HAP-1 (cell line): ENCODE results near the gene DOCK9.

Experiments
- DNase-seq, 2 experiments: peaks; one replicate each; pipeline ENCODE4 v3.0.0-alpha.2; 2016 to 2020; ENCODE audit warnings: low spot score in 2 of 2
- H3K27me3 ChIP-seq: fragments of 250-450 bp; sonication (Bioruptor Pico); 2 replicates; pipeline ENCODE4 v1.5.1; 2020; ENCODE audit warnings: low read depth, mild to moderate bottlenecking, moderate library complexity
- H3K36me3 ChIP-seq: fragments of 250-450 bp; sonication (Bioruptor Pico); replicated peaks from 2 replicates; pipeline ENCODE4 v1.5.1; 2020; ENCODE audit warnings: mild to moderate bottlenecking
- H3K4me1 ChIP-seq: fragments of 250-450 bp; sonication (Bioruptor Pico); 2 replicates; pipeline ENCODE4 v1.5.1; 2020; ENCODE audit warnings: mild to moderate bottlenecking
- H3K4me3 ChIP-seq: fragments of 250-450 bp; sonication (Bioruptor Pico); 2 replicates; pipeline ENCODE4 v1.5.1; 2020; ENCODE audit warnings: mild to moderate bottlenecking, moderate library complexity
- H3K9me3 ChIP-seq: fragments of 250-450 bp; sonication (Bioruptor Pico); 2 replicates; pipeline ENCODE4 v1.5.1; 2020; ENCODE audit warnings: mild to moderate bottlenecking, moderate library complexity
- in situ Hi-C: fragments of 300-500 bp; cut with MboI; formaldehyde crosslinking; loops from 3 replicates; pipeline ENCODE4 v1.14.3; 2020; ENCODE audit warnings: low sequenced_read_pairs, inconsistent platforms, mixed read lengths

Gene DOCK9

DNA sequence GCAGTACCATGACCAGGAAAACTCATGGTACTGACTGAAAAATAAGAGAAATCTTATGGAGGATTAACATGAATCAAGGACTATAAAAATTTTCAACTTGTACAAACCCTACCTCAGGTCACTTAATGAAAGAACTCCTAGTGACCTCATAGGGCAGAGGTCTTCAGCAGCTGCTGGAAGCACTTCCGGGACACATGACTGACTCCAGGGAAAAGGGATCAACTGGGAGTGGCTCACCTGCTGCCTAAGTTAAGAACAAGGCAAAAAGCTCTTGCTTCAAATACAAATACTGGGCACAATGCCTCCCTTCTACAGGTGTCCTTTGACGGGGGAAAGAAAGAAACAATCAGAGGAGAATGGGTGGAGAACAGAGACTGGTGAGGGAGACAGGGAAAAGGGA, 18.6 kb downstream of the DOCK9 start:
- Histone ChIP-seq H3K4me3 (no peak overlapping the region), H3K27me3 (no peaks in the 10 kb centered on the region), H3K36me3 (no peaks in the 10 kb centered on the region), H3K4me1 (no peaks in the 10 kb centered on the region), H3K9me3 (no peaks in the 10 kb centered on the region)
- in situ Hi-C loops: no loop called here
- no peak for DNase-seq

DNA sequence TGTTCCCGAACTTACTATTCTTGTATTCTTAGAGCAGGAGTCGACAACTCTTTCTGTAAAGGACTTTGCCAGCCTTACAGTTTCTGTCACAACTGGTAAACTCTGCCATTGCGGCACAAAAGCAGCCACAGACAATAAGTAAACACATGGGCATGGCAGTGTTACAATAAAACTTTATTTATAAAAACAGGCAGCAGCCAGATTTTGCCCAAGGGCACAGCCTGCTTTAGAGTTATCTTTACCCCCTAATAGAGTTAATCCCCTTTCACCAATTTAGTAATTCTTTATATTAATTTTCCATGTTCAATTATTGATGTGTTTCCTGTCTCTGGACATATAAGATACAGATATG, 19.4 kb downstream of the DOCK9 start:
- H3K9me3 ChIP-seq: no peaks in the 10 kb centered on the region
- H3K27me3 ChIP-seq: no peaks in the 10 kb centered on the region
- H3K4me3 ChIP-seq: no peak overlapping the region
- no peaks in the 10 kb centered on the region for H3K36me3 ChIP-seq
- in situ Hi-C loops: no loop called here
- DNase-seq: no peak
- H3K4me1 ChIP-seq: no peaks in the 10 kb centered on the region

DNA sequence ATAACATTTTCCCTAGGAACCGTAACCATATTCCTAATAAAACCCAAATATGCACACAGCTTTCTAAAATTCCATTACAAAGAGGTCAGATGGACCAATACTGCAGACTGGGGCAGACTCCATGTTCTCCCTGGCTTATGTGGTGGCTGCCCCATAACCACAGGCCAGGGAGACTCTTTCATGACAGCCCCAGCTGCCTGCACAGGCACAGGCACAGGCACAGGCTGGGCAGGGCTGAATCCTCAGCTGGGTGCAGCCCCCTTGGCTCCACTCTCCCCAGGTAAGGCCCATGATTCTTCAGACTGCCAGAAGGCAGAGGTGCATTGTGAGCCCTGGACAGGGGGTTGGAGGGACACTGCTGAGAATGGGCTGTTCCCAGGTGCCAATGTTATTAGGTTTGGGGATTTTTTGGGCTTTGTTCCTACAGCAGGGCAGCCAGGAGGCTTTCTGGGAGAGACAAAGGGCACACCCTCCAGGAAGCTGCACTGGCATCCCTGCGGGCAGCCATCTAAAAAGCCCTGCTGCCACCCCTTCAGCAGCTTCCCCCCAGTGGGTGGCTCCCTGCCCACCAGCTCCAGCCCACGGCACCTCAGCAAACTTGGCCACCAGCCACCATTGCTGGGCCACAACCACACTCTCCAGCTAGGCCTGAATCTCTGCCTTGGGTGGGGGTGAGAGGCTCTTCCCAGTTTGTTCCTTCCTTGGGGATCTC, 20.0 kb downstream of the DOCK9 start:
- H3K4me1 ChIP-seq: no peaks in the 10 kb centered on the region
- H3K4me3 ChIP-seq: no peak overlapping the region
- no peaks in the 10 kb centered on the region for H3K36me3 ChIP-seq
- DNase-seq: no peak
- no peaks in the 10 kb centered on the region for H3K9me3 ChIP-seq
- no peaks in the 10 kb centered on the region for H3K27me3 ChIP-seq
- in situ Hi-C loops: no loop called here

DNA sequence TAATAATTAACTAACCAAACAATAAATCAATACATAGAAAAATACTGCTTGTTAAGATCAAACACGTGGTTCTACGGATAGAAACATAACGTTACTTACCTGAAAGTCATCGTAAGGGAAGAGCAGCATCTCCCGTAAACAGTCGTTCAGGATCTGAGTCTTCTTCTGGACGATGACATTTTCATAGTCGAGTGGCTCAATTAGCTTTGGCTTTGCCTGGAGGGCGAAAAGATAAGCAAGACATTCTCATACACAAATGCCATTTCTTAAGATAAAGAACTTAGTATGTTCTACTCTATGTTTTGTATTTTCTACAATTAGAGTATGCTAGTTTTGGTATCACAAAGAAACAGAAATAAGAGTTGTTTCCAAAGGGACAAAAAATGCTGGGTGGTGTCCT, 22.5 kb downstream of the DOCK9 start:
- Histone ChIP-seq H3K9me3 (no peaks in the 10 kb centered on the region), H3K36me3 (no peaks in the 10 kb centered on the region), H3K4me3 (no peak overlapping the region), H3K4me1 (no peaks in the 10 kb centered on the region), H3K27me3 (no peaks in the 10 kb centered on the region)
- in situ Hi-C loops: no loop called here
- DNase-seq: no peak

DNA sequence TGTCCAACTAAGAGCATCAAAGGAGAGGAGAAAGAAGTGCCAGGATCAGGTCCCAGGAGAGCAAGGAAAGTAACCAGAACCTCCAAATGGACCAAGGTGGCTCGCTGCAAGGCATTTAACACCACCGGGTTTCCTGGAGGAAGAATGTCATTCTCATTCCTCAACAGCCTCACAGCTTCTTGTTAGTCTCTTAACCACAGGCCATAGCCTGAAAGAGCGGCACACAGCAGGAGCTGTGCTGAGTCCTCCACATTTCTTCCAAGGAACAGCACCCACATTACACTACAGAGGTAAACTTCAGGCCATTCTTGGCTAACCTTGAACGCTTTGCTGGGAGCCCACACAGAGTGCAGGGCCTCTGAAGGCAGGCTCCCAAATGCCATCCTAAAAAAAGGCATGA, 23.6 kb downstream of the DOCK9 start:
- no peak overlapping the region for H3K4me3 ChIP-seq
- no peak for DNase-seq
- no peaks in the 10 kb centered on the region for H3K4me1 ChIP-seq
- no peaks in the 10 kb centered on the region for H3K36me3 ChIP-seq
- H3K27me3 ChIP-seq: no peaks in the 10 kb centered on the region
- H3K9me3 ChIP-seq: no peaks in the 10 kb centered on the region
- in situ Hi-C loops: no loop called here

DNA sequence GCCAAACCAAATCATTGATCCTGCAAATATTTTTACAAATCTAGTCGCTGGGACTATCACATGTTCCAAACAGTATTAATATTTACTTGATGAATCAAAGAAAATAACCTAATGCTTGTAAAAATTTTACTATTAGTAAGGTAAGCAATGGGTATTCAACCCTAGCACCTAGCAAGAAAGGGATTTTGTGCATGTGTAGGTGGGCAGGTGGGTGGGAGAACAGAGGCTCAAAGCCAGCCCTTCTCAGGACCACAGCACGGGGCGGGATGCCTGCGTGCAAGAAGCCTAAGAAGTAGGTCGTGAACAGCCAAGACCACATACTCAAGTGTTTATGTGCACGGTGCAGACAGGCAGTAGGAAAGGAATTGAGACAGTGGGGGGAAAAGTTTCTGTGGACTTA, 26.6 kb downstream of the DOCK9 start:
- no peak for DNase-seq
- no peaks in the 10 kb centered on the region for H3K9me3 ChIP-seq
- no peak overlapping the region for H3K4me3 ChIP-seq
- no peaks in the 10 kb centered on the region for H3K36me3 ChIP-seq
- in situ Hi-C loops: no loop called here
- no peaks in the 10 kb centered on the region for H3K27me3 ChIP-seq
- no peaks in the 10 kb centered on the region for H3K4me1 ChIP-seq

DNA sequence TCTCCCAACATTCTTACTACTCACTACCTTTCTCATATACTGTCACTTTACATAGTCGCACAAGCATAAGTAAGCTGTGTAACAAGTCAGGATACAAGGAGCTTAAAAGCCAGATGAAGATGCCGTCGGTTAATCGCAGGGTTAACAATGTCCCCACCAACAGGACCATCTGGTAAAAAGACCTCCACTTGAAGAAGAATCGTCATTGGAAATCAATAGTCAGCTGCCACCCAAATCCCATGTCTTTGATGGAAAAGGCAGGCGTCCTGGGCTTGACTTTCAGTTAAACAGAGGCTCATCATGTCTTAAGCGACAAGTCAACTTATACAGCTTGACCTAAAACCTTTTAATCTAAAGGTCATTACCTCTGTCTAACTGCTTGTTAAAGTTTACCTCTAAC, 27.2 kb downstream of the DOCK9 start:
- in situ Hi-C loops: no loop called here
- H3K4me1 ChIP-seq: no peaks in the 10 kb centered on the region
- H3K4me3 ChIP-seq: no peak overlapping the region
- no peaks in the 10 kb centered on the region for H3K27me3 ChIP-seq
- H3K36me3 ChIP-seq: no peaks in the 10 kb centered on the region
- no peaks in the 10 kb centered on the region for H3K9me3 ChIP-seq
- DNase-seq: no peak

DNA sequence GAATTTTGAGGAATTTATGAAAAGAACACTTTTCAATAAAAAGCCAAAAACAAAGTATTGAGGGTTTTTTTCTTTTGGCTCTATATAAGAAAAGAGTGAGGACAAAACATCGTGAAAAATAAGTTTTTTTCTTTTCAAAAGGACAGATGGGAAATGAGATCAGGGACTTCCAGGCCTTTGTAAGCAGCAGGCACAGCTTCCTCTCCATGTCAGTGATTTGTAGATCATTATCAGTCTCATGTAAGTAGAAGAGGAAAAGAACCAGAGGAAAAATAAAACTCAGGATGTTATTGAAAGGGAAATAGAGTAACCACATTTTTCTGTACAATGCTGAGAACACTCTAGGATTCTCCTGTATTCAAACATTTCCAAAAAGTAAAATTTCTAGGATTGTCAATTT, 29.9 kb downstream of the DOCK9 start:
- no peaks in the 10 kb centered on the region for H3K36me3 ChIP-seq
- no peaks in the 10 kb centered on the region for H3K27me3 ChIP-seq
- no peak for DNase-seq
- no peaks in the 10 kb centered on the region for H3K4me1 ChIP-seq
- in situ Hi-C loops: no loop called here
- no peak overlapping the region for H3K4me3 ChIP-seq
- no peaks in the 10 kb centered on the region for H3K9me3 ChIP-seq

DNA sequence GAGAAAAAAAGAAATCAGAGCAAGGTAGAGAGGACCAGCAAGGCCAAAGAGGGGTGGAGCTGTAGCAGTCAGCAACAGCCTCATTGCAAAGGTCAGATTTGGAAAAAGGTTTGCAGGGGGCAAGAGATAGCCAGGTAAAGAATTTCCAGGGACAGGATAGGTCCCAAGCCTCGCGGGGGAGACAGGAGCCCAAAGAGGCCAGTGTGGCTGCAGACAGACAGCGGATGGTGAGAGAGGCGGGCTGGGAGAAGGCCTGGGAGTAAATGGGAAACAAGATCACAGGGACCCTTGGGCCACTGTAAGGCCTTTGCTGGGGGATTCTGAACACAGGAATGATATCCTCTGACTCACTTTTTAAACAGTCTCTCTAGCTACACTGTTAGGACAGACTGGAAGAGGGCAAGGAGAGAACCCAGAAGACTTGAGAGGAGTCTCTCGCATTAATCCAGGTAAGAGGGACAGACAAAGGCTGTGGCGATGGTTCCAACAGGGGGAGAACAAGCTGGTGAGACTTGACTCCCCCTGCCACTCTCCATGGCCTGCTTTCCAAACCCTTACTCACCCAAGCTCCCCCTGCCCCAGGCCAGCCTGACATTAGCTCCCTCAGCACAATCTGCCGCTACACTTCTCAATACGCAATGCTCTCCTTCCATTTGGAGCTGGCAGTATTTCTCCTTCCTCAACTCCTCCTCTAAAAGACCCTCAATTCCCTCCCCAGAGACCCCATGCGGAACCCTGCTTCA, 31.8 kb downstream of the DOCK9 start:
- no peak overlapping the region for H3K4me3 ChIP-seq
- no peaks in the 10 kb centered on the region for H3K4me1 ChIP-seq
- no peaks in the 10 kb centered on the region for H3K27me3 ChIP-seq
- in situ Hi-C loops: no loop called here
- H3K36me3 ChIP-seq: no peaks in the 10 kb centered on the region
- DNase-seq: no peak
- no peaks in the 10 kb centered on the region for H3K9me3 ChIP-seq

DNA sequence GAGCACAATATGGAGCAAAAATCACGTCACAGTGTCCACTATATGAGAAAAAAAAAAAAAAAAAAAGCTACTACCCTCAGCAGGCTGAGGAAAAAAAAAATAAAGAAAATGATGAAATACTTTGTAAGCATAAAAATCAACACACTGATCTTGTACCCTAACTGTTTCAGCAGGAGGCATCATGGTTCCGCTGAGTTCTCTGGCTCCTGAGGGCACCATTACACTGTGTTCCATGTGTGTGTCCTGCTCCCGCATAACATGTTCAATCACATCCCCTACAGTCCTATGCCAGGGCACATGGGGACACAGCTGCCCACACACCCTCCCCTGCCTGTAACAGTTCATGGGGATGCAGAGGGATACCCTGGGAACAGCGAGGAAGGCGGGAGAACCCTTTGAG, 33.5 kb downstream of the DOCK9 start:
- DNase-seq: no peak
- H3K9me3 ChIP-seq: no peaks in the 10 kb centered on the region
- H3K27me3 ChIP-seq: no peaks in the 10 kb centered on the region
- in situ Hi-C loops: no loop called here
- no peak overlapping the region for H3K4me3 ChIP-seq
- H3K36me3 ChIP-seq: no peaks in the 10 kb centered on the region
- H3K4me1 ChIP-seq: no peaks in the 10 kb centered on the region

DNA sequence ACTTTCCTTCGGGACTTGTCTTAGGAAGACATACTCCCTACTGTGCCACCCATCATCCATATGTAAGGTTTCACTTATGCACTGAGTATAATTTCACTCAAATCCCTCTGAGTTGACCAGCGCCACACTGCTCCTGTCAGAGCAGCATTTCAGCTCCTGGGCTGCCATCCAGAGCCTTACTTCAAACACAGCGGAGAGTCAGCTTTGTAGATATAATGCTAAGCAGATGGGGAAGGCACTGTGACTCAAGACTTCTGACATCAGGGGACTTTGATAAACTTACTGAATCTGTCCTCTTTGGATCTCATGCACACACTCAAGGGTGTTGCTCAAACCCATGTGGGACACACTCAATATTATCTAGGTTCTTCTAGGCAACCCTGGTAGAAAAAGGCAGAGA, 34.9 kb downstream of the DOCK9 start:
- no peaks in the 10 kb centered on the region for H3K36me3 ChIP-seq
- H3K4me3 ChIP-seq: no peak overlapping the region
- in situ Hi-C loops: no loop called here
- H3K9me3 ChIP-seq: no peaks in the 10 kb centered on the region
- H3K4me1 ChIP-seq: no peaks in the 10 kb centered on the region
- H3K27me3 ChIP-seq: no peaks in the 10 kb centered on the region
- no peak for DNase-seq

DNA sequence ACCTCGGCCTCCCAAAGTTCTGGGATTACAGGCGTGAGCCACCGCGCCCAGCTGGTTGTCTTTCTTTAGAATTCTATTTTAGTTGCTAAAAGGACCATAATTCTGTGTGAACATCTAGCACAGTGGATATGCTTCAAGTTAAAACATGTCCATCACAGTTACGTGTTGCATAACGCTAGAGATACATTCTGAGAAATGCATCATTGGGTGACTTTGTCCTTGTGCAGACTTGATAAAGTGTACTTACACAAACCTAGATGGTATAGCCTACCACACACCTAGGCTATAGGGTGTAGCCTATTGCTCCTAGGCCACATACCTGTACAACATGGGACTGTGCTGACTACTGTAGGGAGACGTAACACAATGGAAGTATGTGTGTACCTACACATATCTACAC, 35.4 kb downstream of the DOCK9 start:
- no peak for DNase-seq
- H3K36me3 ChIP-seq: no peaks in the 10 kb centered on the region
- in situ Hi-C loops: no loop called here
- no peaks in the 10 kb centered on the region for H3K27me3 ChIP-seq
- no peaks in the 10 kb centered on the region for H3K4me1 ChIP-seq
- H3K4me3 ChIP-seq: no peak overlapping the region
- H3K9me3 ChIP-seq: no peaks in the 10 kb centered on the region

DNA sequence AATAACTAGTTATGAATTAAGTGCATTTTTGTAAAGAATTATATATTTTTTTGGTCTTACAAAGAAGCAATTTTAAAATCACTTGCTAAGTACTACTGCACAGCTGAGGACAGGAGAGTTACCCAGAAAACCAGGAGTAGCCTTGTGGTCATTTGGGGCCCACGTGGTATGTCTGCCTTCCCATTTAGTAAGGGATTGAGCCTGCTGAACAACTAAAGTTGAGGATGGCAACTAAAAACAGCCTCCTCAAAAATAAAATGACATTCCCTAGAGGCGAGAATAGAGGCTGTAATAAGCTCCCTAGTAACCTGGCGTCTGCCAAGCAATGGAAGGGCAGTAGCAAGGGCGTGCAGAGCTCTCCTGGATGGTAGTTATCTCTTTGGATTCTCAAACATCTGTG, 36.3 kb downstream of the DOCK9 start:
- Histone ChIP-seq H3K36me3 (no peaks in the 10 kb centered on the region), H3K4me1 (no peaks in the 10 kb centered on the region), H3K27me3 (no peaks in the 10 kb centered on the region), H3K4me3 (no peak overlapping the region), H3K9me3 (no peaks in the 10 kb centered on the region)
- DNase-seq: no peak
- in situ Hi-C loops: no loop called here

DNA sequence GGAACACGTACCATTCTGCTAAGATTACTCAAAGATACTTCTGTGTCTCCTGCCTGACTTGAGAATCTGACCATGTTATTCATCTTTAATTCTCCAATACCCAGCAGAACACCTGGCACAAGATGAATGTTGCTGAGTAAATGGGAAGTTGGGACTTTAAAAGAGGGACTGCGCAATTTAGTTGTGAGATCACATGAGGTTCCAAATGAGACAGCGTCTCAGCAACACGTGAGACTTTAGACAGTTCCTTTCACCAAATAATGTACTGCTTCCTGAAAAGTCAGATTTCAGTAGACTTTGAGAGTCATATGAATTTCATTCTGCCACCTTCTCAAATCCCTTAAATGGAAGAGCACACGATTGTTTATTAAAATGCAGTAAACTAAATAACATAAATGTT, 36.7 kb downstream of the DOCK9 start:
- Histone ChIP-seq H3K27me3 (no peaks in the 10 kb centered on the region), H3K9me3 (no peaks in the 10 kb centered on the region), H3K4me1 (no peaks in the 10 kb centered on the region), H3K4me3 (no peak overlapping the region), H3K36me3 (no peaks in the 10 kb centered on the region)
- no peak for DNase-seq
- in situ Hi-C loops: no loop called here
